Heart right ventricle (tissue), 16 donors: ENCODE data around the gene ZNF629. TPM values are rescaled to one million over a fixed set of nuclear protein-coding genes. Genes with fewer than 3 reads are reported as not detected.
A peak's percentile ranks its signal among the peaks of the same experiment; 100 is the strongest.

Experiments used
- ATAC-seq, 8 donors: fragments of 200-7000 bp; cut with Tn5 transposase; one replicate each; pipeline ENCODE4 v1.9.1; 2020; ENCODE audit warnings: mild to moderate bottlenecking in 8 of 8, moderate library complexity in 8 of 8, moderate number of reproducible peaks in 1 of 8
- DNase-seq, 2 donors: peaks; one replicate each; pipeline ENCODE4 v3.0.0-alpha.2; 2020
- H3K27ac ChIP-seq, 10 donors: fragments of 200-600 bp; sonication (generic) in 2 of 10; one replicate each; pipeline versions ENCODE4 v1.5.0 to v1.8.0; 2020 to 2022; ENCODE audit warnings: mild to moderate bottlenecking in 3 of 10
- H3K27me3 ChIP-seq, 7 donors: fragments of 200-600 bp; one replicate each; pipeline ENCODE4 v1.8.0; 2021 to 2022; ENCODE audit warnings: mild to moderate bottlenecking in 2 of 7
- H3K36me3 ChIP-seq, 9 donors: fragments of 200-600 bp; sonication (generic) in 1 of 9; one replicate each; pipeline versions ENCODE4 v1.5.0 to v1.8.0; 2020 to 2022; ENCODE audit warnings: mild to moderate bottlenecking in 2 of 9
- H3K4me1 ChIP-seq, 9 donors: fragments of 200-600 bp; sonication (generic) in 1 of 9; one replicate each; pipeline versions ENCODE4 v1.5.0 to v1.8.0; 2020 to 2022; ENCODE audit warnings: mild to moderate bottlenecking in 4 of 9
- H3K4me3 ChIP-seq, 10 donors: fragments of 200-600 bp; sonication (generic) in 2 of 10; one replicate each; pipeline versions ENCODE4 v1.5.0 to v1.8.0; 2020 to 2022; ENCODE audit warnings: mild to moderate bottlenecking in 7 of 10, moderate library complexity in 2 of 10
- H3K9me3 ChIP-seq, 11 donors: fragments of 200-600 bp in 10 of 11; sonication (generic) in 2 of 11; one replicate each; pipeline versions ENCODE4 v1.5.0 to v1.8.0; 2013 to 2022; ENCODE audit warnings: mild to moderate bottlenecking in 2 of 11, control low read depth in 1 of 11, moderate library complexity in 1 of 11
- WGBS, 2 donors: extraction: QIAGEN DNeasy Blood & Tissue Kit; methylation state at CpG; one replicate each; pipeline ENCODE4 v1.1.7; 2013; ENCODE audit warnings: inconsistent platforms in 1 of 2; 5-methylcytosine and 5-hydroxymethylcytosine counted together
- intact Hi-C, 10 donors: fragments of 100-400 bp; cut with DNase I; formaldehyde crosslinking; loops; one replicate each; pipeline versions ENCODE4 v1.11.1 to v1.14.2; 2022
- polyA plus RNA-seq, 2 donors: library from polyadenylated mRNA; stranded (reverse); fragments of 200-250 nt; gene quantifications; one replicate each; pipeline ENCODE4 v1.2.3, GENCODE V29; 2013
- total RNA-seq, 10 donors: library from RNA; stranded (reverse); fragmentation: NEBNext Ultra II Directional in 3 of 10; extraction: Animal tissue kit (Norgen Biotek cat#: 25700) in 3 of 10; gene quantifications; one replicate each; pipeline versions ENCODE4 v1.2.1 to v1.2.4, GENCODE V29; 2021 to 2023
- TF ChIP-seq, protein P1 (sequence below), 9 donors: fragments of 200-600 bp; sonication (generic) in 2 of 9; IDR thresholded peaks; one replicate each; pipeline versions ENCODE4 v1.5.0 to v1.8.0; 2021 to 2022; ENCODE audit warnings: antibody characterized with exemption in 9 of 9, mild to moderate bottlenecking in 5 of 9, moderate library complexity in 1 of 9
- donor health status: Arrhythmogenic right ventricular cardiomyopathy.
- donor health status: ischemic (EF 13 %, LVEDD 7.1; RV severe dilation, severe dysfunction).
- donor health status: healthy with polysubstance abuse.
- donor health status: DM: no; HTN: yes; CAD: no.
- donor health status: DM: no; HTN: no; CAD: no.
- donor health status: ischemic (EF 25% LVEDD 6.9; RV normal size, moderate dysfunction).
- donor health status: ischemic (EF 25% LVEDD 5.7; RV mildly dilated, moderate dysfunction).
- donor health status: healthy.
- donor health status: DM: yes; HTN: yes; CAD: no.
- donor health status: Ischemic cardiomyopathy.
- donor health status: ischemic (EF 35%, LVEDD 5.7; RV mildly dilated, moderate dysfunction).
- donor health status: nonischemic (EF 11% LVEDD 7.7; RV severe dilation, severe dysfunction).
- donor health status: DM: yes; HTN: yes; CAD: no.
- donor health status: PGD.
- donor health status: ischemic (EF 29% LVEDD 5.4; RV normal size, mild dysfunction).
- donor health status: nonischemic (EF 23%, LVEDD 6.1; RV moderate dilation, normal function).

ZNF629 gene
- total and polyA plus RNA-seq, 12 donors, result 7.3 to 35.5 (median 26.2) TPM

DNA sequence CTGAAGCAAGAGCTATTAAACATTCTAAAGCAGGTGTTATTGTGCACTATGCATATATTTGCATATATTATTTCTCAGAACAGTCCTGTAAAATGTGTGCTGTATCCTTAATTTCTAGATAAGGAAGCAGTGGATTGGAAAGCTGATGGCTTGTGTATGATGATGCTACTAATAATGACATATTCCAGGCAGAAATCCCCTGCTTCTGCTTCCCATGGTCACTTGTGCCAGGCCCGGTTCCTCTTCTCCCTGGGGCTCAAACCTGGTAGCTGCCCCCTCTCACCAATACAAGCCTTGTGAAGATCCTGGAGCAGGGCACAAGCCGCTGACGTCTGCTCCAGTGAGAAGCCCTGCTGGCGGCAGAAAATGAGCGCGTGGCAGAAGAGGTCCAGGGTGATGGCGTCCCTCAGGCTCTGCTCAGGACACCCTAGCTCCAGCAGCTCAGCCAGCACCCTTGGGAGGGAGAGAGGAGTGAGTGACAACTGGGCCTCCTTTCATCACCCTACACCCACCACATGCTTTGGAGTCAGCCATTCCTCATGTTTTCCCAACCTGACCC lies 26.9 kb downstream of the ZNF629 start:
- TF ChIP-seq, protein P1, sequence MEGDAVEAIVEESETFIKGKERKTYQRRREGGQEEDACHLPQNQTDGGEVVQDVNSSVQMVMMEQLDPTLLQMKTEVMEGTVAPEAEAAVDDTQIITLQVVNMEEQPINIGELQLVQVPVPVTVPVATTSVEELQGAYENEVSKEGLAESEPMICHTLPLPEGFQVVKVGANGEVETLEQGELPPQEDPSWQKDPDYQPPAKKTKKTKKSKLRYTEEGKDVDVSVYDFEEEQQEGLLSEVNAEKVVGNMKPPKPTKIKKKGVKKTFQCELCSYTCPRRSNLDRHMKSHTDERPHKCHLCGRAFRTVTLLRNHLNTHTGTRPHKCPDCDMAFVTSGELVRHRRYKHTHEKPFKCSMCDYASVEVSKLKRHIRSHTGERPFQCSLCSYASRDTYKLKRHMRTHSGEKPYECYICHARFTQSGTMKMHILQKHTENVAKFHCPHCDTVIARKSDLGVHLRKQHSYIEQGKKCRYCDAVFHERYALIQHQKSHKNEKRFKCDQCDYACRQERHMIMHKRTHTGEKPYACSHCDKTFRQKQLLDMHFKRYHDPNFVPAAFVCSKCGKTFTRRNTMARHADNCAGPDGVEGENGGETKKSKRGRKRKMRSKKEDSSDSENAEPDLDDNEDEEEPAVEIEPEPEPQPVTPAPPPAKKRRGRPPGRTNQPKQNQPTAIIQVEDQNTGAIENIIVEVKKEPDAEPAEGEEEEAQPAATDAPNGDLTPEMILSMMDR (IDR thresholded peaks at IDR 0.05), result no peak
- no peaks in the 10 kb centered on the region for H3K27me3 ChIP-seq
- no peak for DNase-seq
- intact Hi-C loops, result loop anchor here in 1 of 10 donors (10.0 kb wide), 1 partner anchor 55 kb away; no protein-coding TSS in a partner anchor
- peak overlapping the region in 1 of 10 donors; percentile 13 for H3K4me3 ChIP-seq
- no peak for ATAC-seq
- H3K4me1 ChIP-seq, result peaks cover 11 to 55% (median 31%) of the 10 kb centered on the region in 9 donors
- H3K27ac ChIP-seq, result peak overlapping the region in 1 of 10 donors; percentile 91
- peaks cover 0 to 65% (median 13%) of the 10 kb centered on the region in 9 donors for H3K36me3 ChIP-seq
- no peaks in the 10 kb centered on the region for H3K9me3 ChIP-seq
- WGBS, 2 donors, result 91% methylated on average over 7 of the region's 7 CpGs

- Histone ChIP-seq H3K36me3 (peaks cover 0 to 65% (median 8%) of the 10 kb centered on the region in 9 donors), H3K4me3 (peak overlapping the region in 1 of 10 donors; percentile 13), H3K9me3 (no peaks in the 10 kb centered on the region), H3K27me3 (no peaks in the 10 kb centered on the region), H3K4me1 (peaks cover 11 to 55% (median 25%) of the 10 kb centered on the region in 9 donors), H3K27ac (peak overlapping the region in 4 of 10 donors; percentile 3 to 91 (median 30))
- ATAC-seq, result no peak
- TF ChIP-seq, protein P1 (IDR thresholded peaks at IDR 0.05), result no peak
- no peak for DNase-seq
- 86 to 92% methylated on average over 10 of the region's 10 CpGs for WGBS, 2 donors
- intact Hi-C loops, result no loop called here
These were observed 28.0 kb downstream of the ZNF629 start for GRCh38 chr16:30758988-30759491.

- Histone ChIP-seq H3K4me1 (peaks cover 0 to 39% (median 10%) of the 10 kb centered on the region in 9 donors), H3K36me3 (peaks cover 0 to 69% (median 17%) of the 10 kb centered on the region in 9 donors), H3K4me3 (no peak overlapping the region), H3K27ac (no peak overlapping the region), H3K27me3 (no peaks in the 10 kb centered on the region), H3K9me3 (no peaks in the 10 kb centered on the region)
- no peak for DNase-seq
- ATAC-seq, result no peak
- intact Hi-C loops, result no loop called here
- TF ChIP-seq, protein P1 (IDR thresholded peaks at IDR 0.05), result no peak
- WGBS, 2 donors, result 86 to 88% methylated on average over 7 of the region's 7 CpGs
These were observed 29.7 kb downstream of the ZNF629 start for GRCh38 chr16:30757316-30757715.

- no peak for DNase-seq
- no peak for ATAC-seq
- peaks cover 0 to 39% (median 10%) of the 10 kb centered on the region in 9 donors for H3K4me1 ChIP-seq
- no peak overlapping the region for H3K27ac ChIP-seq
- H3K4me3 ChIP-seq, result no peak overlapping the region
- H3K27me3 ChIP-seq, result no peaks in the 10 kb centered on the region
- WGBS, 2 donors, result 96 to 98% methylated on average over 13 of the region's 13 CpGs
- TF ChIP-seq, protein P1 (IDR thresholded peaks at IDR 0.05), result no peak
- intact Hi-C loops, result no loop called here
- H3K9me3 ChIP-seq, result no peaks in the 10 kb centered on the region
- H3K36me3 ChIP-seq, result peaks cover 0 to 75% (median 17%) of the 10 kb centered on the region in 9 donors
These were observed 30.3 kb downstream of the ZNF629 start for GRCh38 chr16:30756781-30757100.
